Measurements from ENCODE around the gene DNAH12.
"Not testable (repeated sequence)": the region's sequence is repeated elsewhere in the genome, so short reads cannot be mapped to it uniquely, and the experiment has no call there.

Gene DNAH12

DNA sequence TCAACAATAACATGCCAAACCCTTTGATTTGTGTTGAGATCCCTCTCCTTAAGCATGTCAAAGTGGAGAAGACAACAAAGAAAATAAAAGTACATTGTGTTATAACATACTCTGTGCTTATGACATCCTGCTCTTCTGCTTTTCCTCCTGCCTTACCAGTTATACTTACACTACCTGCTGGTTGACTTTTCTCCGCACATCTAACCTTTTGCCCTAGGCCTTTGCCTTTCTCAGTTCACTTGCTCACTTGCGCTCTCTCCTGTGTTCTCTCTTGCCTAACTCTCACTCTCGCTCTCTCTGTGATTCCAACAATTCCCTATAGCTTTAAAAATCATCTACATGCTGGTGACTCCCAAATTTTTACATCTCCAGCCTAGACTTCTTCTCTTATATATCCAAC lies 5.7 kb downstream of the DNAH12 start:
- DNase-seq (ENCODE audit: low read depth) = no peak

DNA sequence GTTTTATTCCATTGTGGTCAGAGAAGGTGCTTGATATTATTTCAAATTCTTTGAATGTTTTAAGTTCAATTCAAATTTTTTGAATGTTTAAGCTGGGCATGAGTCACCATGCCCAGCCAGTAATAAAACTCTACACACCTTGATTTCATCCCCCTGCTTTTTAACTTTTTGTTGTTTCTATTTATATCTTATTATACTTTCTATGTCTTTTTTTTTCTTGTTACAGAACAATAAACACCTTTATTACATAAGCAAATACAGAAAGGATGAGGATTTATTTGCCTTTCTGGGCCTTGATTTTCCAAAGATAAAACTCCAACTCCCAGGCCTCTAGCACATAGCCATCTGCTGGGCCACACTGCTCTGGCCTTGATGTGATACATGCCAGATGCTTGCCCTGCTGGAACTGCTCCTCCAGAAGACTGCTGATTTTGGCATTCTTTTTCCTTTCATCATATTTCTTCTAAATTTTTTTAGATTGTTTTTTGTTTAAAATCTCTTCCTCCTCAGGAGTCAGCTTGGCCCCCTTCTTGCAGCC lies 14.0 kb downstream of the DNAH12 start:
- no peak for DNase-seq (ENCODE audit: low read depth)

DNA sequence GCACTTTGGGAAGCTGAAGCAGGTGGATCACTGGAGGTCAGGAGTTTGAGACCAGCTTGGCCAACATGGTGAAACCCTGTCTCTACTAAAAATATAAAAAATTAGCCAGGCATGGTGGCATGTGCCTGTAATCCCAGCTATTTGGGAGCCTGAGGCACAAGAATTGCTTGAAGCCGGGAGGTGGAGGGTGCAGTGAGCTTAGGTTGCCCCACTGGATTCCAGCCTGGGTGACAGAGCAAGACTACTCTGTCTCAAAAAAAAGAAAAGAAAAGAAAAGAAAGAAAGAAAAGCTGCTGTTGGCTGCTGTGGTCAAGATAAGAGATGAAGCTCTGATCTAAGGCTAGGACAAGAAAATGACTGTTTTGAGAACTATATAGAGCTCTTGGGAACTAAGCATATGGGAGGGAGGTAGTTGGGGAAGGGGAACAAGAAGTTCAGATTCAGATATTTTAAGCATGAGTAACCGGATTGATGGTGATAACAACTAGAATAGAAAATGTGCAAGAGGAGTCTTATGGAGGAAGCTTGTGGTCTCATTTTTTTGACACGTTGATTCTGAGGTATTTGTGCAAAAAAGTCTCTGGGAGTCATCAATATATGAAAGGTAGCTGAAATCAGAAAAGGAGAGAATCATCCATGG lies 25.7 kb downstream of the DNAH12 start:
- DNase-seq (ENCODE audit: low read depth) = no peak

DNA sequence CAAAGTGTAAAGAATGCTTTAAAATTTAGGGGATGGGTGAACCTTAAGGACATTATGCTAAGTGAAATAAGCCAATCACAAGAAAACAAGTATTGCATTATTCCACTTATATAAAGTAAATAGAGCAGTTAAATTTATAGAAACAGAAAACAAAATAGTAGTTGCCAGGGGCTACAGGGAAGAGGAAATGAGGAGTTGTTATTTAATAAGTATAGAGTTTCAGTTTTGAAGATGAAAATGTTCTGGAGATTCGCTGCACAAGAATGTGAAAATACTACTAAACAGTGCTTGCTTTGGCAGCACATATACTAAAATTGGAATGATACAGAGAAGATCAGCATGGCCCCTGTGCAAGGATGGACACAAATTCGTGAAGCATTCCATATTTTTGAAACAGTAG lies 32.0 kb downstream of the DNAH12 start:
- no peak for DNase-seq (ENCODE audit: low read depth)

- no peak for DNase-seq (ENCODE audit: low read depth)
These were observed 38.2 kb downstream of the DNAH12 start for GRCh38 chr3:57505901-57506300.

GRCh38 chr3:57500506-57500905 lies 43.6 kb downstream of the DNAH12 start:
- no peak for DNase-seq (ENCODE audit: low read depth)

DNA sequence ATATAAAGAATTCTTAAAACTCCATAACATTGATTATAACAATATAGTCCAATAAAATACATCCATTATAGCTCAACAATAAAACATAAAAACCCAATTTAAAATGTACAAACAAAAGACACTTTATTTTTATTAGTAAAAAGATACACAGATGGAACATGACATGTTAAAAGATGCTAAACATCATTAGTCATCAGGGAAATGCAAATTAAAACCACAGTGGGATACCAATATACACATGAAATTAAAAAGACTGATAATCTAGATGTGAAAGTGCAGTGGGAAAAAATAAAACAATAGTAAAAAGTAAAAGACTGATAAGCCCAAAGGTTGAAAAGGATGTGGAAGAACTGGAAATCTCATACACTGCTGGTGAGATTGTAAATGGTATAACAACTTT lies 46.2 kb downstream of the DNAH12 start:
- DNase-seq (ENCODE audit: low read depth) = no peak

- no peak for DNase-seq (ENCODE audit: low read depth)
These were observed 59.6 kb downstream of the DNAH12 start for GRCh38 chr3:57484563-57484962.

GRCh38 chr3:57477193-57477592 lies 67.0 kb downstream of the DNAH12 start:
- not testable (repeated sequence) for DNase-seq (ENCODE audit: low read depth)

DNA sequence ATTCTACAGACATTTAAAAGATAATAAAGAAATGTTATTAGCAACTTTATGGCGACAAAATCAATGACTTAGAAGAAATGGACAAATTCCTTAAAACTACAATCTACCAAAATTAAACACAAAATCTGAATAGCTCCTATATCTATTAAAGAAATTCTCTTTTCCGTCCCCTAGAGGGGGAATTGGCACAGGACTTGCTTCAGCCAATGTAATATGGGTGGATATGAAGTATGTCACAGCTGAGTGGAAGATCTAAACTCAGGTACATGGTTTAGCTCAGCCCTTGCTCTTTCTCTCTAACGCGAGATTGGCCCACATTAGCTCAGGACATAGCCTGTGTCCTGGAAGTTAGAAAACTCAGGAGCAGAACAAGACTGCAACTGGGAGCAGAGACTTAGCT lies 79.3 kb downstream of the DNAH12 start:
- no peak for DNase-seq (ENCODE audit: low read depth)

GRCh38 chr3:57464011-57464410 lies 80.1 kb downstream of the DNAH12 start:
- no peak for DNase-seq (ENCODE audit: low read depth)

- no peak for DNase-seq (ENCODE audit: low read depth)
These were observed 92.8 kb downstream of the DNAH12 start for GRCh38 chr3:57451150-57451846.

DNA sequence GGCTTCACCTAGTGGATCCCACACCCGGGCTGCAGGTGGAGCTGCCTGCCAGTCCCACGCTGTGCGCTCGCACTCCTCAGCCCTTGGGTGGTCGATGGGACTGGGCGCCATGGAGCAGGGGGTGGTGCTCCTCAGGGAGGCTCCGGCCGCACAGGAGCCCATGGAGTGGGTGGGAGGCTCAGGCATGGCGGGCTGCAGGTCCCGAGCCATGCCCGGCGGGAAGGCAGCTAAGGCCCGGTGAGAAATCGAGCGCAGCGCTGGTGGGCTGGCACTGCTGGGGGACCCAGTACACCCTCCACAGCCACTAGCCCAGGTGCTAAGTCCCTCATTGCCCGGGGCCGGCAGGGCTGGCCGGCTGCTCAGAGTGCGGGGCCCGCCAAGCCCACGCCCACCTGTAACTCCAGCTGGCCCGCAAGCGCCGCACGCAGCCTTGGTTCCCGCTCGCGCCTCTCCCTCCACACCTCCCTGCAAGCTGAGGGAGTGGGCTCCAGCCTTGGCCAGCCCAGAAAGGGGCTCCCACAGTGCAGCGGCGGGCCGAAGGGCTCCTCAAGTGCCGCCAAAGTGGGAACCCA lies 94.8 kb downstream of the DNAH12 start:
- DNase-seq (ENCODE audit: low read depth) = not testable (repeated sequence)

DNA sequence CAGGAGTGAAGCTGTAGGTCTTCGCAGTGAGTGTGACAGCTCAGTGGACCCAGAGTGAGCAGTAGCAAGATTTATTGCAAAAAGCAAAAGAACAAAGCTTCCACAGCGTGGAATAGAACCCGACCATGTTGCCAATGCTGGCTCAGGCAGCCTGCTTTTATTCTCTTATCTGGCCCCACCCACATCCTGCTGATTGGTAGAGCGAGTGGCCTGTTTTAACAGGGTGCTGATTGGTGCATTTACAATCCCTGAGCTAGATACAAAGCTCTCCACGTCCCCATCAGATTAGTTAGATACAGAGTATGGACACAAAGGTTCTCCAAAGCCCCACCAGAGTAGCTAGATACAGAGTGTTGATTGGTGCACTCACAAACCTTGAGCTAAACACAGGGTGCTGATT lies 95.7 kb downstream of the DNAH12 start:
- DNase-seq (ENCODE audit: low read depth) = not testable (repeated sequence)

- no peak for DNase-seq (ENCODE audit: low read depth)
These were observed 97.8 kb downstream of the DNAH12 start for GRCh38 chr3:57446318-57446841.

GRCh38 chr3:57444469-57444868 lies 99.7 kb downstream of the DNAH12 start:
- no peak for DNase-seq (ENCODE audit: low read depth)

DNA sequence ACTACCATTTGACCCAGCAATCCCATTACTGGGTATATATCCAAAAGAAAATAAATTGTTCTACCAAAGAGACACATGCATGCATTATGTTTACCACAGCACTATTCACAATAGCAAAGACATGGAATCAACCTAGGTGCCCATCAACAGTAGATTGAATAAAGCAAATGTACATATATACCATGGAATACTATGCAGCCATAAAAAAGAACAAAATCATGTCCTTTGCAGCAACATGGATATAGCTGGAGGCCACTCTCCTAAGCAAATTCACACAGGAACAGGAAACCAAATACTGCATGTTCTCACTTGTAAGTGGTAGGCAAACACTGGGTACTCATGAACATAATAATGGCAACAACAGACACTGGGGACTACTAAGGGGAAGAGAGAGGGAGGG lies 104.0 kb downstream of the DNAH12 start:
- DNase-seq (ENCODE audit: low read depth) = not testable (repeated sequence)

GRCh38 chr3:57438460-57438859 lies 105.7 kb downstream of the DNAH12 start:
- not testable (repeated sequence) for DNase-seq (ENCODE audit: low read depth)

DNA sequence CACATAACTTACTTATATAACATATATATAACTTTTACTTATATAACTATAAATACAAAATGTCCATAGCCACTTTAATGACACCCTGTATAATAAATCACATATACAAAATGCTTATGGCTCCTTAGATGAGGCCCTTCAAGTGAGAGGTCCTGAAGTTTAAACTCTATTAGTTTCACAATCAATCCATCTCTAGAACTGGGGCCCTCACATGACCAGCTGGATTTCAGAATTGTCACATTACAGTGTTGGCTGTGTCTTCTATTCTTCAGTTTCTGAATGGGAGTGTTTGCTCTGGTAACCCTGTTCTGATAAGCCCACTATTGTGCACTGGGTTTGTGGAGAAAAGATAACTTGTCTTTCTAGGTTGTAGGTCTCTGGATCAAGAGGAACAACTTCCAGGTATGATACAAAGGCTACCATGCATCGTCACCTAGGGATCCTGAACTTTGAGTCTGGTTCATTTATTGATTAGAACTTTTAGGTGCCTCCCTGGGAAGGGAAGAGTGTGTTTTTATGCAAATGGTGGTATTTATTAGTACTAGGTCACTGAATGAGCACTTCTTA lies 107.9 kb downstream of the DNAH12 start:
- no peak for DNase-seq (ENCODE audit: low read depth)

DNA sequence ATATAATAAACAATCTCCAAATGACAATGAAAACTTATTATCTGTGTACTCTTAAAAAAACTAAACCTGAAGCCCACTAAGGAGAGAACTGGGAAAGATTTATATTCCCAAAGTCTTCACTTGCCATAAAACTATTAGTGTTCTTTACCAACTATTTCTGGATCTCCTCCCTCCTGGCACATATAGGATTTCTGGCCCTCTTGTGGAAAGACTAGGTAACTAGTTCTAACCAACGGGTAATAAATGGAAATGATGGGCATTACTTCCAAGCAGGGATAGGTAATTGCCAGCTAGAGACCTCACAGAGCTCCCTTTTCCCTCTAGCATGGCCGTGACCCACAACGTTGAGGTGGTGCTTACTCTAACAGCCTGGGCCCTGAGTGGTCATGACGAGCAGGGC lies 110.1 kb downstream of the DNAH12 start:
- DNase-seq (ENCODE audit: low read depth) = no peak

GRCh38 chr3:57423335-57423734 lies 120.8 kb downstream of the DNAH12 start:
- DNase-seq (ENCODE audit: low read depth) = no peak

- DNase-seq (ENCODE audit: low read depth) = no peak
These were observed 122.8 kb downstream of the DNAH12 start for GRCh38 chr3:57421336-57421735.

DNA sequence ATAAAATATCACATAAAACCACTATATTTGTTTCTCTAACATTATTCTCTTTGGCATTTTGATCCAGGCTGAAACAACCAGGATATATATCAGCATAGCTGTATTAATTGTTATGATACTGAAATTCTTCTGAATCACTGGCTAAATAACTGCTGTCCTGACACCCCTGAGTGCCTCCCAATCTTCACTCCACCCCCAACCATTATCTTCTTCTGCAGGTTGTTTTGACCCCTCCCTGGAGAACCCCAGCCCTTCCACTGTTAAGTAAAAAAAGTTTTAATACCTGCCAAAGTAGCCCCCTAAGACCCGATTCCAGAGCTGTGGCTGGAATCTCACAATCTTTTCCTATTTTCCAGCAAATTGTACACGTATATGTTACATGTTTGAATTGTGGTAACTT lies 124.1 kb downstream of the DNAH12 start:
- DNase-seq (ENCODE audit: low read depth) = no peak
